Measurements from ENCODE around the gene SNAP23. TPM values are rescaled to one million over a fixed set of nuclear protein-coding genes. Genes with fewer than 3 reads are reported as not detected.
A peak's percentile ranks its signal among the peaks of the same experiment; 100 is the strongest.

The SNAP23 gene
- total RNA-seq, 2 experiments from 2014 or later, result 19.9 to 48.3 TPM

DNA sequence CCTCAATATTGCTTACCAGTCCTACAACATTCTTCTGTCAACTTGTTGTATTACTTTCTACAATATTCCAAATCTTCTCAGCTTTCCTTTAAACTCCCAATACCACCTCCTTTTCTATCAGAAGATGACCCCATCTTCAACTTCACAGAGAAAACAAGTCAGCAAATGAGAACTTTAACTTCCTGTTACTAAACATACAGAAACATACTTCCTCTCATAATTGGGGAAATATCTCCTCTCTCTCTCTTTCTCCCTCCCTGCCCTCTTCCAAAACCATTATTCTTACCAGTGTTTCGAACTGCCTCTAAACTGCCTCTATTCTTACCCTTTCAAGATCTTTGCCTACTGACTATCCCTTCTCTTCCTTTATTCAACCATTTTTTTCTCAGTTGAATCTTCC is 1.8 kb upstream of the SNAP23 start:
- peak overlapping the region; percentile 60 for H3K4me2 ChIP-seq (ENCODE audit: low read length)
- peaks cover 26% of the 10 kb centered on the region for H3K79me2 ChIP-seq (ENCODE audit: insufficient read depth, low read depth, low read length)

DNA sequence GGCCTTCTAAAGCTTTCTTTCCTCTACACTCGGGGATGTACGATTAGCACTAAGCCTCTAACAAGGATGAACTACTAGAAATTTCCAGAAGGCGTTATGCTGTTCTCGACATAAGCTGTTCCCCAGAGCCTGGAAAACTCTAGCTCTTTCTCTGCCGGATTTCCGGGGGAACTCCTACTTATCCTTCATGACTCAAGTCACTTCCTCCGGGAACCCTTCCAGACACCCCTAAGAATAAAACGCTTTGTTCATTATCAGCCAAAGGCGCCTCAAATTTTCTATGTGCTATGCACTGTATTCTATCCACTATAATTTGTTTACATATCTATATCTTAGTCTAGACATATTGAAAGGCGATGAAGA is 455 bp upstream of the SNAP23 start:
- H3K9me2 ChIP-seq (ENCODE audit: insufficient read depth, low read length), result no peaks in the 10 kb centered on the region
- no TSS peak for BruUV-seq (replicated peaks)
- intact Hi-C loops (cut with micrococcal nuclease; ENCODE audit: unreplicated experiment), result no loop called here
- POLR2A ChIA-PET, result interaction anchor here (0.6 to 1.3 kb wide), 6 partner anchors 11 to 137 kb away, joined by 3 to 6 read pairs (median 4); no protein-coding TSS in a partner anchor
- no peaks in the 10 kb centered on the region for H3K36me3 ChIP-seq (ENCODE audit: insufficient read depth, low read length)
- peaks cover 60% of the 10 kb centered on the region for H3K4me1 ChIP-seq (ENCODE audit: insufficient read depth, low read length, poor library complexity, severe bottlenecking)
- peak overlapping the region; percentile 76 for H3K4me2 ChIP-seq (ENCODE audit: low read length)
- CTCF ChIA-PET (ENCODE audit: unreplicated experiment), result no interaction called here
- H3K9me3 ChIP-seq (ENCODE audit: low read length), result no peaks in the 10 kb centered on the region
- H3K4me3 ChIP-seq (ENCODE audit: low read depth, low read length, poor library complexity, severe bottlenecking), result peak overlapping the region; percentile 86
- peak overlapping the region; percentile 27 for H3K27ac ChIP-seq (ENCODE audit: low read depth, low read length, poor library complexity, severe bottlenecking)
- no peak for DNase-seq (ENCODE audit: low spot score)
- no peaks in the 10 kb centered on the region for H4K20me1 ChIP-seq (ENCODE audit: insufficient read depth, low read length)
- peaks cover 24% of the 10 kb centered on the region; the same call in 1 of the 2 replicates for H3K79me2 ChIP-seq (ENCODE audit: insufficient read depth, low read depth, low read length)
- TF ChIP-seq EZH2phosphoT487 (IDR thresholded peaks at IDR 0.05; ENCODE audit: borderline replicate concordance, low read depth, low read length), result no peak
- TF ChIP-seq, protein P1, sequence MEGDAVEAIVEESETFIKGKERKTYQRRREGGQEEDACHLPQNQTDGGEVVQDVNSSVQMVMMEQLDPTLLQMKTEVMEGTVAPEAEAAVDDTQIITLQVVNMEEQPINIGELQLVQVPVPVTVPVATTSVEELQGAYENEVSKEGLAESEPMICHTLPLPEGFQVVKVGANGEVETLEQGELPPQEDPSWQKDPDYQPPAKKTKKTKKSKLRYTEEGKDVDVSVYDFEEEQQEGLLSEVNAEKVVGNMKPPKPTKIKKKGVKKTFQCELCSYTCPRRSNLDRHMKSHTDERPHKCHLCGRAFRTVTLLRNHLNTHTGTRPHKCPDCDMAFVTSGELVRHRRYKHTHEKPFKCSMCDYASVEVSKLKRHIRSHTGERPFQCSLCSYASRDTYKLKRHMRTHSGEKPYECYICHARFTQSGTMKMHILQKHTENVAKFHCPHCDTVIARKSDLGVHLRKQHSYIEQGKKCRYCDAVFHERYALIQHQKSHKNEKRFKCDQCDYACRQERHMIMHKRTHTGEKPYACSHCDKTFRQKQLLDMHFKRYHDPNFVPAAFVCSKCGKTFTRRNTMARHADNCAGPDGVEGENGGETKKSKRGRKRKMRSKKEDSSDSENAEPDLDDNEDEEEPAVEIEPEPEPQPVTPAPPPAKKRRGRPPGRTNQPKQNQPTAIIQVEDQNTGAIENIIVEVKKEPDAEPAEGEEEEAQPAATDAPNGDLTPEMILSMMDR (conservative IDR thresholded peaks at IDR 0.05; ENCODE audit: low read length), result no peak
- H2AFZ ChIP-seq (ENCODE audit: low read length), result peak overlapping the region; percentile 55; the same call in 1 of the 2 replicates

More for the DNA sequence above, 1.8 kb upstream of the SNAP23 start:
- no peaks in the 10 kb centered on the region for H3K9me3 ChIP-seq (ENCODE audit: low read length)
- no peaks in the 10 kb centered on the region for H3K36me3 ChIP-seq (ENCODE audit: insufficient read depth, low read length)
- no peaks in the 10 kb centered on the region for H4K20me1 ChIP-seq (ENCODE audit: insufficient read depth, low read length)
- no TSS peak for BruUV-seq (replicated peaks)
- H3K27ac ChIP-seq (ENCODE audit: low read depth, low read length, poor library complexity, severe bottlenecking), result peak overlapping the region; percentile 59
- peak; percentile 34 for DNase-seq (ENCODE audit: low spot score)
- peaks cover 61% of the 10 kb centered on the region for H3K4me1 ChIP-seq (ENCODE audit: insufficient read depth, low read length, poor library complexity, severe bottlenecking)
- POLR2A ChIA-PET, result interaction anchor here (0.7 kb wide), 1 partner anchor 526 kb away, joined by 3 read pairs; no protein-coding TSS in a partner anchor
- H2AFZ ChIP-seq (ENCODE audit: low read length), result peak overlapping the region; percentile 87
- intact Hi-C loops (cut with micrococcal nuclease; ENCODE audit: unreplicated experiment), result no loop called here
- H3K4me3 ChIP-seq (ENCODE audit: low read depth, low read length, poor library complexity, severe bottlenecking), result peak overlapping the region; percentile 35
- no peak for TF ChIP-seq EZH2phosphoT487 (IDR thresholded peaks at IDR 0.05; ENCODE audit: borderline replicate concordance, low read depth, low read length)
- TF ChIP-seq, protein P1 (conservative IDR thresholded peaks at IDR 0.05; ENCODE audit: low read length), result no peak
- H3K9me2 ChIP-seq (ENCODE audit: insufficient read depth, low read length), result no peaks in the 10 kb centered on the region
- CTCF ChIA-PET (ENCODE audit: unreplicated experiment), result no interaction called here

DNA sequence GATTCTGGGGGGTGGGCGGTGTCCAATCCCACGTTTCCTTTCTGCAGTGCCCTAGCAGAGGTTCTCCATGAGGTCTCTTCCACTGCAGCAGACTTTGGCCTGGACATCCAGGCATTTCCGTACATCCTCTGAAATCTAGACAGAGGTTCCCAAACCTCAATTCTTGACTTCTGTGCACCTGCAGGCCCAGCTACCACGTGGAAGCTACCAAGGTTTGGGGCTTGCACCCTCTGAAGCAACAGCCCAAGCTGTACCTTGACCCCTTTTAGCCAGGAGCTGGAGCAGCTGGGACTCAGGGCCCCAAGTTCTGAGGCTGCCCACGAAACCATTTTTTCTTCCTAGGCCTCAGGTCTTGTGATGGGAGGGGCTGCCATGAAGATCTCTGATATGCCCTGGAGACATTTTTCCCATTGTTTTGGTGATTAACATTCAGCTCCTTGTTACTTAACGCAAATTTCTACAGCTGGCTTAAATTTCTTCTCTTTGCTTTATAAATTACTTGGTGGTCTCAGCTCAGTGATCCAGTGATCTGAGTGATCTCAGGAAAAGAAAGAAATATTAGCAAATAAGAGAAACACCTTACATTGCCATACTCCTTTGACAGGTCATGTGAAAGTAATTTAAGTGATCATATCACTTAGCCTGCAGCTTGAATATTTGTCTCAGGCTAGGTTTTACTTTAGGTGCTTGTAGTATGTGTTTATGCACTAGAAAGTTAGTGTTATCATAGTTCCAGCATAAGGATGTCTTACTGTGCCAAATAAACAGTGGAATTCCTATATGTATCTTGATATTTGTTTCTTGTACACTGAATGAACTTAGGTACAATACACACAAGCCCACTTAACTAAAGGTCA is 3.0 kb downstream of the SNAP23 start:
- intact Hi-C loops (cut with micrococcal nuclease; ENCODE audit: unreplicated experiment), result no loop called here
- H3K79me2 ChIP-seq (ENCODE audit: insufficient read depth, low read depth, low read length), result peaks cover 38% of the 10 kb centered on the region; the same call in 1 of the 2 replicates
- no peaks in the 10 kb centered on the region for H3K36me3 ChIP-seq (ENCODE audit: insufficient read depth, low read length)
- no peak overlapping the region for H3K4me3 ChIP-seq (ENCODE audit: low read depth, low read length, poor library complexity, severe bottlenecking)
- no peak overlapping the region for H2AFZ ChIP-seq (ENCODE audit: low read length)
- H3K9me2 ChIP-seq (ENCODE audit: insufficient read depth, low read length), result no peaks in the 10 kb centered on the region
- POLR2A ChIA-PET, result interaction anchor here (1.2 kb wide), 1 partner anchor 12 kb away, joined by 3 read pairs; no protein-coding TSS in a partner anchor
- no peaks in the 10 kb centered on the region for H4K20me1 ChIP-seq (ENCODE audit: insufficient read depth, low read length)
- no TSS peak for BruUV-seq (replicated peaks)
- DNase-seq (ENCODE audit: low spot score), result no peak
- no peak for TF ChIP-seq EZH2phosphoT487 (IDR thresholded peaks at IDR 0.05; ENCODE audit: borderline replicate concordance, low read depth, low read length)
- TF ChIP-seq, protein P1 (conservative IDR thresholded peaks at IDR 0.05; ENCODE audit: low read length), result no peak
- peak overlapping the region; percentile 40; the same call in 1 of the 2 replicates for H3K4me2 ChIP-seq (ENCODE audit: low read length)
- H3K4me1 ChIP-seq (ENCODE audit: insufficient read depth, low read length, poor library complexity, severe bottlenecking), result peaks cover 55% of the 10 kb centered on the region
- H3K27ac ChIP-seq (ENCODE audit: low read depth, low read length, poor library complexity, severe bottlenecking), result no peak overlapping the region
- H3K9me3 ChIP-seq (ENCODE audit: low read length), result no peaks in the 10 kb centered on the region
- CTCF ChIA-PET (ENCODE audit: unreplicated experiment), result no interaction called here

All from OCI-LY7 (cell line).